Adrenal gland (tissue), 5 donors: ENCODE measurements around the gene ZNF581.

Experiments used
- POLR2A ChIP-seq, 2 donors: fragments of 450-650 bp; IDR thresholded peaks; one replicate each; pipeline ENCODE4 v1.6.1; 2017; ENCODE audit warnings: antibody characterized with exemption in 2 of 2, mild to moderate bottlenecking in 2 of 2, moderate library complexity in 1 of 2
- TF ChIP-seq, protein P1 (sequence below), 6 experiments: fragments of 450-650 bp in 4 of 6; fragments of 200-600 bp in 2 of 6; sonication (generic) in 1 of 6; IDR thresholded peaks; 1 replicate in 5 of 6; 2 replicates in 1 of 6; pipeline versions ENCODE4 v1.5.1 to v1.8.0; 2016 to 2021; ENCODE audit warnings: antibody characterized with exemption in 6 of 6, mild to moderate bottlenecking in 2 of 6, moderate library complexity in 1 of 6
- donor health status: DM: no; HTN: no; CAD: no.

DNA sequence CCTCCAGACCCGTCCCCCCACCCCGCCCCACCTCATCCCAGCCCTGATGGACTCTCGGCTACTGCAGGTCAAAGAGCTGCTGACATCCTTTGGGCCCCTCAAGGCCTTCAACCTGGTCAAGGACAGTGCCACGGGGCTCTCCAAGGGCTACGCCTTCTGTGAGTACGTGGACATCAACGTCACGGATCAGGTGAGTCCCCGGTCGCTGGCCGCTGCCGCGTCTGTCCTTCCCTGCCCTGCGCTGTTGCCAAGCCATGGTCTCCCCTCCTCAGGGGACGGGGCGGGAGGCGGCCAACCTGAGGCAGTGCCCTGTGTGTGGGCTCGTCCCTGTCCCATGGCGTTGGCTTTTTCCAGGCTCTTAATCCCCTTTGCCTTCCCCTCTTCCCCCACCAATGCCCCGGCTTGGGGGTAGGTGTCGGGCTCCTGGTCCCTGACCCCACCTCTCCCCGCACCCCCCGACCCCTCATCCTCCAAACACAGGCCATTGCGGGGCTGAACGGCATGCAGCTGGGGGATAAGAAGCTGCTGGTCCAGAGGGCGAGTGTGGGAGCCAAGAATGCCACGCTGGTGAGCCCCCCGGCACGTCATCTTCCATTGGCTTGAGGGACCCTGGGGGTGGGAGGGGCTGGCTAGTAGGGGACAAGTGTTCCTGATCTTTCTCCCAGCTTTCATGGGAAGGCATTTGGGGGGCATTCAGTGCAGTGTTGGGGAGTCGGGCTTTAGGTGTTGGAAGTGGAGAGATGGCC is 25.3 kb downstream of the ZNF581 start:
- no peak for TF ChIP-seq POLR2A (IDR thresholded peaks at IDR 0.05)
- TF ChIP-seq, protein P1, sequence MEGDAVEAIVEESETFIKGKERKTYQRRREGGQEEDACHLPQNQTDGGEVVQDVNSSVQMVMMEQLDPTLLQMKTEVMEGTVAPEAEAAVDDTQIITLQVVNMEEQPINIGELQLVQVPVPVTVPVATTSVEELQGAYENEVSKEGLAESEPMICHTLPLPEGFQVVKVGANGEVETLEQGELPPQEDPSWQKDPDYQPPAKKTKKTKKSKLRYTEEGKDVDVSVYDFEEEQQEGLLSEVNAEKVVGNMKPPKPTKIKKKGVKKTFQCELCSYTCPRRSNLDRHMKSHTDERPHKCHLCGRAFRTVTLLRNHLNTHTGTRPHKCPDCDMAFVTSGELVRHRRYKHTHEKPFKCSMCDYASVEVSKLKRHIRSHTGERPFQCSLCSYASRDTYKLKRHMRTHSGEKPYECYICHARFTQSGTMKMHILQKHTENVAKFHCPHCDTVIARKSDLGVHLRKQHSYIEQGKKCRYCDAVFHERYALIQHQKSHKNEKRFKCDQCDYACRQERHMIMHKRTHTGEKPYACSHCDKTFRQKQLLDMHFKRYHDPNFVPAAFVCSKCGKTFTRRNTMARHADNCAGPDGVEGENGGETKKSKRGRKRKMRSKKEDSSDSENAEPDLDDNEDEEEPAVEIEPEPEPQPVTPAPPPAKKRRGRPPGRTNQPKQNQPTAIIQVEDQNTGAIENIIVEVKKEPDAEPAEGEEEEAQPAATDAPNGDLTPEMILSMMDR (IDR thresholded peaks at IDR 0.05) = no peak
